Activated T-helper 1 cell treated with anti-CD3 and anti-CD28 coated beads, Interleukin-2, amount 50 U/mL, for 16 hours (primary cell): ENCODE measurements around the gene TERT.

ENCODE experiments used
- DNase-seq, 2 donors: peaks; one replicate each; pipeline ENCODE4 v3.0.0-alpha.2; 2020; ENCODE audit warnings: low read depth in 1 of 2, low spot score in 1 of 2

Gene TERT

DNA sequence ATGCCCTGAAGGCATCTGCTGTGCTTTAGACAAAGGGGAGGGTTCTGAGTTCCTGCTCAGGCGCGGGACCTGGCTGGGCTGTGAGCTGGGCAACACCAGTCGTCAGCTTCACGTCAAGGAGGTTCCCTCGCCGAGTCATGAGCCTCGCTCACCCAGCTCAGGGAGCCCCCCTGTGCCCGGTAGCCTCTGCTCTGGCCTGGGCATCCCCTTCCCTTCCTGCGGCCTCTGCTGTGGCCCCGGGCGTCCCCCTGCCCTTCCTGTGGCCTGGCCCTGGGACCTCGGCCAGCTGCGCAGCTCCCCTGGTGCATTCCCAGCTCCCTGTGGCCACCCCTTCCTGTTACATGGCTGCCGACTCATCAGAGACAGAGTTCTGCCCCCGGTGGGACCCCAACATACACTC lies 29.8 kb downstream of the TERT start:
- no peak for DNase-seq

DNA sequence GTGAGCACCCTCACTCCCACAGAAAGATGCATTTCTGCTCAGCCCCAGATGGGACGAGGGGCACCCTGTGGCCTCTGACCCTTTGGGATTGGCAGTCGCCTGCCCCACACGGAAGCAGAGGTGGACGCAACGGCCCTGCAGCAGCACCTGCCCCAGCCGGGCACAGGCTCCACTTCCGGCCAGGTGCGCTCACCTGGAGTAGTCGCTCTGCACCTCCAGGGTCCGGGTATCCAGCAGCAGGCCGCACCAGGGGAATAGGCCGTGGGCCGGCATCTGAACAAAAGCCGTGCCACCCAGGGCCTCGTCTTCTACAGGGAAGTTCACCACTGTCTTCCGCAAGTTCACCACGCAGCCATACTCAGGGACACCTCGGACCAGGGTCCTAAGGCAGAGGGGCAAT lies 30.7 kb downstream of the TERT start:
- DNase-seq = no peak

DNA sequence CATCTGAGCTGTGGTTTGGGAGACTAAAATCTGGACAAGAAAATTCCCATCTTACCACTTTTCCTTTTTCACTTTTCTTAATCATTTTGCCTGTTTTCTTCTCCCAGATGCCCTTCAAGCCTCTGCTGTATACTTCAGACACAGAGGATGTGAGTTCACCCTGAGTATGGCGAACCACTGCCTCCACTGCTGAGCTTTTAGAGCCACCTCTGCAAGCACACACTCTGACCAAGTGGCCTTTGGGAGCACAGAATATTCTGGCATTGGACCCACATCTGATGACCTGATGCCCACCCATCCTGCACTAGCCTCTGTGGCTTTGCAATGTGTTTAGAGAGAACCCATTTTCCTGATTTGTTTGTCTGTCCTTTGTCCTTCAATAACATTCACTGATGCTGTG lies 32.5 kb downstream of the TERT start:
- no peak for DNase-seq

DNA sequence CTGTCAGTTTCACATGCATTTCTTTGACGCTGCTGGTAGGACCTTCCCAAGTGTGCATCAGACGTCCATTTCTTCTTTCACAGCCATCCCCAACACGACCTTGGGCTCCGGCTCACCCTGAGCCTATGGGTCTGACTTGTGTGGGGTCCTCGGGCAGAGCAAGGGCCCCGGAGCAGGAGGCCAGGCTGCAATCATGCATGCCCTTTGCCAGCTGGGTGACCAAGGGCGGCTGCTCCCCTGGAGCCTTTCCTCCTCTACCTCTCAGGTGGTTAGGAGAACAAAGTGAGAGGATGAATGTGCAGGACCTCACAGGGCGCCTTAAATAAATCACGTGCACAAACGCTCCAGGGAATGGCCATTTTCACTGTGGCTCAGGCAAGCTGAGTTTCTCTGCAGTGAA lies 33.2 kb downstream of the TERT start:
- DNase-seq = no peak

DNA sequence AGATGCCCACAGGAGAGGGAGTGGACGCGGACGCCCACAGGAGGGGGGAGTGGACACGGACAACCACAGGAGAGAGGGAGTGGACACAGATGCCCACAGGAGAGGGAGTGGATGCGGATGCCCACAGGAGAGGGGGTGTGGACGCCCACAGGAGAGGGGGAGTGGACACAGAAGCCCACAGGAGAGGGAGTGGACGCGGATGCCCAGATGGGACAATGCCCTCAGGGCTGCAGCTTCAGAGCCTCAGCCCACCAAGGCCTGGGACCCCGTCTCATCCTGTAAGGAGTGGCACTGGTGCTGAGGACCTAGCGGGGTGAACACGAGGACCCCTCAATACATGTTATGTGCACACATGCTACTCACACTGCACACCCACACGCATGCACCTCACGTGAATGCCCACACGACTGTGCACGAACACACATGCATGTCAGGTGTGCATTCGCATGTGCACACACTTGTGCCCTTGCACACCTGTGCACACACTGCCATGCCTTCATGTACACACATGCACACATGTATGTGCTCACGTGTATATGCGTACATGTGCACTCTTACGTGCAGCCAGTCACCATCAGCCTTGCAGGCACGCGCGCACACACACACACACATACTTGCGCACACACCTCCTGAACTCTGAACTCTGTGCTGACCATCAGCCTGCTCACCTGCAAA lies 34.9 kb downstream of the TERT start:
- DNase-seq = no peak

DNA sequence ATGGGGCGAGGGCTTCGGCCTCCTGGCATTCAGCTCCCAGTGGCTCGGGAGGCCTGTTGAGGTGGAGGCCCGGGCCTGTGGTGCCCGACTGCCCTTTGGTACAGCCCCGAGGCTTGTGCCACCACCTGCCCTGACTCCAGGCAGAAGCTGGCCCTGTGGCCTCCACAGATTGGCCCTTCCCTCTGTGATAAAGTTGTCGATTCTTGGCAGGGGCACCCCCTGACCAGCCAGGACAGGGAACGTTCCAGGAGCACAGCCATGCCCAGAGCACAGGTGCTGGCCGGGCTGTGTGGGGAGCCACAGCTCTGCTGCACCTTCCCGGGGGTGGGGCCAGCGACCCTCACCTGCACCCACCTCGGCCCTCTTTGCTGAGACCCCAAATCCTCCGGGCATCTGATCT lies 37.0 kb downstream of the TERT start:
- DNase-seq = no peak

DNA sequence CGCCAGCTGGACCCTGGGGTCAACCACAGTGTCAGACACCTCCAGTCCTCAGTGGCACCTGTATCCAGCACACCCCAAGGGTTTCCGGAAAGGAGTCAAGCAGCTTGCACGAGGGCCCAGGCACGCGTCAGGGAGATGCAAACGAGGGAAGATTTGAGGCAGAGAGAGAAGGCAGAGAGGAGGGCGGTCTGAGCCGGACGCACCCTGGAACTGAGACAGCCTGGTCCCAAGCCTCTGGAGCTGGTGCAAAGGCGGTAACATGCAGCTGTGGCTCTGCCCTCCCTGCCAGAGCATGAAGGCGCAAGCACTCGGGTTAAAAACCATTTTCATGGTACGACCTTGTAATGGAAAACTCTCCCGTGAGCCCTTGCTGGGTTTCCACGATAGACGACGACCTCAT lies 37.5 kb downstream of the TERT start:
- DNase-seq = no peak

DNA sequence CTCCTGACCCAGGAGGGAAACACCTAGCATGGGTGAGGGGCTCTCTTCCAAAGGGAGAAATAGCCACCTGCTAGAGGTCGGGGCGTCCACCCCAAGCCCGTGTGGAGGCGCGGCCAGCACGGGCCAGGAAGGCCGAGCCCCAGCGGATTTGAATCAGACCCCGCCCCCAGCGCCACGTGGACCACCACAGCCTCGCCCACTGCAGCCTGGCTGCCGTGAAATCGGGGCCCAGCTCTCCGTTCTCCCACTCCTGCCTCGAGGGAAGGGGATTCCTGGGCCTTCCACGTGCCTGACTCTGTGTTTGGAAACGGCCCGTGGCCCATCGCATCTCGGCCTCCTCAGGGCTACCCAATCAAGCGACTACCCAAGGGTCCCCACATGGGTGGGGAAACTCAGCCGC lies 38.1 kb downstream of the TERT start:
- DNase-seq = no peak

DNA sequence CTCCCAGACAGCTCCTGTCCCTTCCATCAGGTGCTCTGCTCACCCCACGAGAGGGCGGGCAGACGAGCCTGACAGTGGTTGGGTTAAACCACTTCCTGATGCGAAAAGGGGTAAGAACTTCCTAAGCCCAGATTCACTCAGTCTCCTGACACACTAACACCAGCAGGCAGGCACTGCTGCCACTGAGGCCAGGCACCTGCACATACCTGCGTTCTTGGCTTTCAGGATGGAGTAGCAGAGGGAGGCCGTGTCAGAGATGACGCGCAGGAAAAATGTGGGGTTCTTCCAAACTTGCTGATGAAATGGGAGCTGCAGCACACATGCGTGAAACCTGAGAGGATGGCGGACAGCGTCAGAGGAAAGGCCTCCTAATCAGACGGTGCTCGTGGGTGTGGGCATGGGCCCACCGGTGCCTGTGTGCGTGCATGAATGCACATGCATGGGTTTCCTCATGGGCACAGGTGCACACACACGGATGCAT lies 39.7 kb downstream of the TERT start:
- DNase-seq = peak; percentile 14 to 31

DNA sequence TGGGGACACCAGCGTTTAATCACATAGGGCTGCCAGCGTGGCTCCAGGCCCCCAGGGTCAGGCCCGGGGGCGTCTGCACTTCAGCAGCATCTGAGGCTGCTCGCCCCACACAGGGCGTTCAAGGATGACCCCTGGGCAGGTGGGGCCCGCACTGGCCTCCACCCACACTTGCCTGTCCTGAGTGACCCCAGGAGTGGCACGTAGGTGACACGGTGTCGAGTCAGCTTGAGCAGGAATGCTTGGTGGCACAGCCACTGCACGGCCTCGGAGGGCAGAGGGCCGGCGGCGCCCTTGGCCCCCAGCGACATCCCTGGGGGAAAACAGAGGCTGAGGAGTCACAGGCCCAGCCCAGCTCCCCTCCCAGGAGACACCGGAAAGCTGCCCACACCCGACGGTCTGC lies 40.7 kb downstream of the TERT start:
- no peak for DNase-seq

DNA sequence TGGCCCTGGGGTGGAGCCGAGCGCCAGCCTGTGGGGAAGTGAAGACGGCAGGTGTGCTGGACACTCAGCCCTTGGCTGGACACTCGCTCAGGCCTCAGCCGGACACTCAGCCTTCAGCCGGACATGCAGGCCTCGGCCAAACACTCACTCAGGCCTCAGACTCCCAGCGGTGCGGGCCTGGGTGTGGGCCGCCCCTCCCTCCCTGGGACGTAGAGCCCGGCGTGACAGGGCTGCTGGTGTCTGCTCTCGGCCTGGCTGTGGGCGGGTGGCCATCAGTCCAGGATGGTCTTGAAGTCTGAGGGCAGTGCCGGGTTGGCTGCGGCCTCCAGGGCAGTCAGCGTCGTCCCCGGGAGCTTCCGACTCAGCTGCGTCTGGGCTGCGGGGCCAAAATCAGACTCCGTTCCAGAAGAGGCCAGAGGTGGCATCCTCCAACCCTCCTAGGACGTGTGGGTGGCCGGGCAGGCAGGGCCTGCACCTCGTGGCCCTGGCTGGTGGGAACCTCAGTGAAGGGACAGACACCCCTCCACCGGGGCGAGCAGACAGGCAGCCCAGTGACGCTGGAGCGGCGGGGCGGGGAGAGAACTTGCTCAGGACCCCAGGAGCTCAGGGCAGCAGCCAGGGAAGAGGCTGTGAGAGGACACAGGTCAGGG lies 41.3 kb downstream of the TERT start:
- DNase-seq = no peak

DNA sequence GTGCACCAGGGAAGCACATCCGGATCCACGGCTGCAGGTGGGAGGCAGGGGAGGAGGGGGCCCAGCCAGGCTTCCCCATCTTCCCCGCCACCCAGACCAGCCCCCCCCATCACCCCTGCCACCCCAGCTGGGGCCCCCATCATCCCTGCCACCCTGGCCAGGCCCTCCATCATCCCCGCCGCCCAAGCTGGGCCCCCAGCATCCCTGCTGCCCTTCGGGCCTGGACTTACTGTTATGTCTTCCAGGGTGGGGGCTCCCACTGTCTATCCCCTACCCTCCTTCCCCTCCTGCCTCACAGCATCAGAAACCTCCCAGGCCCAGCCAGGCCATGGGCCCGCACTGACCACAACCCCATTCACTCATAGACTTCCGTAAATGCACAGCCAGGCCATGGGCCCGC lies 42.2 kb downstream of the TERT start:
- no peak for DNase-seq

DNA sequence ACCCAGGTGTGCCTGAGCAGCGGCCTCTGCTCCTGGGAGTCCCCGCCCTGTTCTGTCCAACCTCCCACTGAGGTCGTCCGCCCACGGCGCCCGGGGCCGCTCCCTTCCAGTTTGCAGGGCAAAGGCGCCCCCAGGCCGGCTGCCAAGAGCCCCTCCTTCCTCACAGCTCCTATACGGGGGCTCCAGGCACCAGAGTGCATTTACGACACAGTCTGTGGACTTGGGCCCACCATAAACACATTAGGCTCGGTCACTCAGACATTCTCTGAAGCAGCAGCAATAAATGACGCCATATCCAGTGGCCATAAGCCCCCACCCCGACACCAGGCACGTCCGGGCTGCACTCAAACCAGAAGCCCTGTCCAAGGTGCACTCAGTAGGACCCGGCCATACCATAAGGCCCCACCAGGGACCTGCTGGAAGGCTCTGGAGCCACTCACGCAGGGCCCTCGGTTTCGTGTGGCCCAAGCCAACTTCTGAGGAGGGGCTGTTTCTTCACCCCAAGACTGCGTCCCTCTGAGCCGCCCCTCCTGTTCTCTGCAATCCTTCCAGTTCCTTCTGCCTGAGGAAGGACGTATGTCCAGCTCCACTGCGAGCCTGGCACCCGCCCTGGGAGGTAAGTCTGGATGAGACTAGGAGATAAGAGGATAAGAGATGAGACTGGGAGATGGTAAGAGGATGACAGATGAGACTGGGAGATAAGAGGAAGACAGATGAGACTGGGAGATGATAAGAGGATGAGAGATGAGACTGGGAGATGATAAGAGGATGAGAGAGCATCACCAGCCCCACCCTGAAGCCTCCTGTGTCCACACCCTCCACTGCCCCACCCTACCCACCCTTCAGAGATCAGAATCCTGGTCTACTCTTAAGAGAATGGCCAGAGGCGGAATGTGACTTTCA lies 42.9 kb downstream of the TERT start:
- no peak for DNase-seq

DNA sequence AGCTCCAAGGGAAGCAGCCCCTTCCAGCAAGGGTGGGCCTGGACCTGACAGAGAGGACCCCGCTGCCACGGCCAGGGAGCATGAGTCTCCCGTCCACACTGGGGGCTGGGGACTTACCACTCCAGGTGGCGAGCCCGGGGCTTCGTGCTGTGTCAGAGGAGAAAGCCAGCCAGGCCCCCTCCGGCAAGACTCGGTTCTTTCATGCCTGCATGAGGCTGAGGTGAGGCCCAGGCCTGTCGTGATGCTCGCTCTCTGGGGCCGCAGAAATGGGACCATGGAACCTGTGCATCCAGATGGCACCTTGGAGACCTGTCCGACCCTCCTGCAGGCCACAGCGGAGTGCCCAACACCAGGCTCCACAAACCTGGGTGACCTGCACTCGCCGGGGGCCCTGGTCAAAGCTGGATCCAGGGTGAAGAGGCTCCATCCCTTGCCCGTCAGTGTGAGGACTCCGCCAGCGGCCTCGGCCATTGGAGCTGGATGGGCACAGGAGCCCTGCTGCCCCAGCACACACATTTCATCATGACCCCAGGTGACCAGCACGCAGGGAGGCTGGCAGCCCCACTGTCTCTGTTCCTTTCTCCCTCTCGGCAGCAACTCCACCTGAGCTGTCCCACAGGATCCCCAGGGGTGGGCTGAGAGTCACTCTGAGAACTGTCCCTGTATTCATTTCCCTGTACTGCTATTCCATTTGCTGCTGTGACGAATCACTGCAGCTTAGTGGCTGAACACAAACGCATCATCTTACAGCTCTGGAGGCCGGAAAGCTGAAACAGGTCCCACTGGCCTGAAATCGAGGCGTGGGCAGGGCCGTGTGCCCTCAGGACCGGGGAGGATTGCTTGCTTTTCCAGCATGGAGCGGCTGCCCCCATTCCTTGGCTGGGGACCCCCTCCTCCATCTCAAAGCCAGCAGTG lies 45.2 kb downstream of the TERT start:
- DNase-seq = no peak

DNA sequence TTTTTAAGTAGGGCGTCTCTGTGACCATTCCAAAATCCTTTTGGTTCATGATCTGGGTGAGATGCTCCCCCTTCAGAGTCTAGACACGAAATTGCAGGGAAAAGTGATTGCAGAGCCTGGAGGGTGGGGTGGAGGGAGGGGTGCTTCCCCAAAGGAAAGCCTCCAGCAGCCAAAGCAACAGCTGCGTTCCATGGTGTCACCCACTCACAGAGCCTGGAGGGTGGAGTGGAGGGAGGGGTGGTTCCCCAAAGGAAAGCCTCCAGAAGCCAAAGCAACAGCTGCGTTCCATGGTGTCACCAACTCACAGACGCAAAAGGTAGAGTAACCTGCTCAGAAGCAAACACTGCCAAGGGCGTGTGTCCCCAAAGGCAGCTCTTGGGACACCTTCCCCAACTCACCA lies 47.1 kb downstream of the TERT start:
- DNase-seq = no peak

DNA sequence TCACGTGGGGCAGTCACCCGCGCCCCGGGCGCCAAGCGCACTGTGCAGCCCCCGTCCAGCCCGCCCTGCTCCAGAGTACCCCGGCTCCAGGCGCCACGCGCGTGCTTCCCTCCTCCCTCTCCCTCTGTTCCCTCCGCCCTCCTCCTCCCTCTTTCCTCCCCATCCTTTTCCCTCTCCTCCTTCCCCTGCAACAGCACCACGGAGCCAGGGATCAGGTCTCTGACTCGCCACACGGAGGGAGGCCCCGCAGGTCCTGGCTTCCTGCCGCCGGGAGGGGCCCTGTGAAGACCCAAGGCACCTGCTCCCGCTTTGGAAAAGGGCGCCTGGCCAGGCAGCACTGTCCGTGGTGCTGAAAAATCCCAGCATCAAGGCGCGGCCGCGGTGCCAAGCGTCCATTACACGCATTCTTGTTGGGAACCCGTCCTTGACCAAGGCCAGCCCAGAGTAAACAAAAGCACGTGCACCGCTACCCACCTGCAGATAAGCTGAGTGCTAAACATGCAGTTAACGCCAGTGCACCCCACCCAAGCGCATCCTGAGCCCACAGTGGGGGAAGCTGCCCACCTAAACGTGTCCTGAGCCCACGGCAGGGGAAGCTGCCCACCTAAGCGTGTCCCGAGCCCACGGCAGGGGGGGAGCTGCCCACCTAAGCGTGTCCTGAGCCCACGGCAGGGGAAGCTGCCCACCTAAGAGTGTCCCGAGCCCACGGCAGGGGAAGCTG lies 48.0 kb downstream of the TERT start:
- no peak for DNase-seq

DNA sequence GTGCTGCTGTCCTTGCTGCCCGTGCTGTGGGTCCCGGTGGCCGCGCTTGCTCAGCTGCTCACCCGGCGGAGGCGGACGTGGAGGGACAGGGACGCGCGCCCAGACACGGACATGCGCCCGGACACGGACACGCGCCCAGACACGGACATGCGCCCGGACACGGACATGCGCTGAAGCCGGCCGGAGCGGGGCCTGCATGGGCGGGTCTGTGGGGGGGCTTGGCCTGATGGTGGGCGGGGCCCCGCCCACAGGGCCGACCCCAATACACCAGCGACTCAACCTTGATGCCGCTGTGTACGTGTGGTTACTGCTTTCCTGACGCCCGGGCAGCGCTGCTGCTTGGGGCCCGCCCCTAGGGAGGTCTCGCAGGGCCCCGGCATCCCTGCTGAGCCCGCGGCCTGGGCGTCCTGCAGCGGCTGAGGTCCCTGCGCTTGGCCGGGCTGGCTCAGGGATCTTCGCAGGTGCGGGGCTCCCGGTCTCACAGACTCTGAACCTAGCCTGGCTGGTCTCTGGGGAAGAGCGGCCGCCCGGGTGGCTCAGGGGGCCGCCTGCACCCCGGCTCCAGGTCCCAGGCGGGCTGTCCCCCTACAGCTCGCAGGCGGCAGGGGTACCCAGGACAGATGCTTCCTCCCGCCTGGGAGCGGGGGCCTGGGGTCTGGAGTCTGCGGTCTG lies 48.8 kb downstream of the TERT start:
- DNase-seq = no peak

DNA sequence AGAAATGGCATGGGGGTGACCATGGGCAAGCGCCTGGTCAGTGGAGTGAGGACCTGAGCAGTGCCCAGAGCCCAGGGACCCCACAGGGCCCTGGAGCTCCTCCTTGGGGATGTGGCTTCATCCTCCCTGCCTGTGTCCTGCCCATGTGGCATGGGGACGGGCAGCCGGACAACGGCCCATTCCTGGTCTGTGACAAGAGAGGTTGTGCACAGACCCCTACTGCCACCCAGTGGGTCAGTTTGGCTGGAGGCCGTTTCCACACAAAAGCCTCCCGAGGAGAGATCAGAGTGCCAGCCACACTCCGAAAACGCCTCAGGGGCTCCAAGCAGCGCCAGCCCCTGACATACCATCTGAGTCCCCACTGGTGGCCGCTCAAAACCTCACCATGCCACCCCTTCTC lies 49.9 kb downstream of the TERT start:
- DNase-seq = no peak

DNA sequence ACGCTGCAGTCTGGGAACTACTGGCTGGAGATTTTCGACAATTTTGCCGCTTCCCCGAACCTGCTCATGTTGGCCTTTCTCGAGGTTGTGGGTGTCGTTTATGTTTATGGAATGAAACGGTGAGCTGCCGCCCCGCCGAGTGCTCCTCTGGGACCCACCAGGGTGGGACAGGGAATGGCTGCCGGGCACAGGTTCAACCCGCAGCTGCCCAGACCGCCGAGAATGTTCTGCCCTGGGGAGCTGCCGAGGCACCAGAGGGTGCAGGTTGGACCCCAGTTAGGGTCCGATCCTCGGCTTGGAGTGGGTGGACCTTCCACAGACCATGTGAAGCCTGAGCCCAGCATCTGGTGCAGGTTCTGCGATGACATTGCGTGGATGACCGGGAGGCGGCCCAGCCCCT lies 50.6 kb downstream of the TERT start:
- no peak for DNase-seq
